C4-2B (cell line): ENCODE results near the gene RNF11.

Source experiments
- H3K27ac ChIP-seq: fragments of 450-650 bp; 2 replicates; pipeline ENCODE4 v1.5.1; 2017
- ZFX ChIP-seq: fragments of 450-650 bp; IDR thresholded peaks from 2 replicates; pipeline ENCODE4 v1.6.1; 2017
- TF ChIP-seq, protein P1 (sequence below): fragments of 450-650 bp; conservative IDR thresholded peaks from 2 replicates; pipeline ENCODE4 v1.5.1; 2017; ENCODE audit warnings: mild to moderate bottlenecking

RNF11 gene

DNA sequence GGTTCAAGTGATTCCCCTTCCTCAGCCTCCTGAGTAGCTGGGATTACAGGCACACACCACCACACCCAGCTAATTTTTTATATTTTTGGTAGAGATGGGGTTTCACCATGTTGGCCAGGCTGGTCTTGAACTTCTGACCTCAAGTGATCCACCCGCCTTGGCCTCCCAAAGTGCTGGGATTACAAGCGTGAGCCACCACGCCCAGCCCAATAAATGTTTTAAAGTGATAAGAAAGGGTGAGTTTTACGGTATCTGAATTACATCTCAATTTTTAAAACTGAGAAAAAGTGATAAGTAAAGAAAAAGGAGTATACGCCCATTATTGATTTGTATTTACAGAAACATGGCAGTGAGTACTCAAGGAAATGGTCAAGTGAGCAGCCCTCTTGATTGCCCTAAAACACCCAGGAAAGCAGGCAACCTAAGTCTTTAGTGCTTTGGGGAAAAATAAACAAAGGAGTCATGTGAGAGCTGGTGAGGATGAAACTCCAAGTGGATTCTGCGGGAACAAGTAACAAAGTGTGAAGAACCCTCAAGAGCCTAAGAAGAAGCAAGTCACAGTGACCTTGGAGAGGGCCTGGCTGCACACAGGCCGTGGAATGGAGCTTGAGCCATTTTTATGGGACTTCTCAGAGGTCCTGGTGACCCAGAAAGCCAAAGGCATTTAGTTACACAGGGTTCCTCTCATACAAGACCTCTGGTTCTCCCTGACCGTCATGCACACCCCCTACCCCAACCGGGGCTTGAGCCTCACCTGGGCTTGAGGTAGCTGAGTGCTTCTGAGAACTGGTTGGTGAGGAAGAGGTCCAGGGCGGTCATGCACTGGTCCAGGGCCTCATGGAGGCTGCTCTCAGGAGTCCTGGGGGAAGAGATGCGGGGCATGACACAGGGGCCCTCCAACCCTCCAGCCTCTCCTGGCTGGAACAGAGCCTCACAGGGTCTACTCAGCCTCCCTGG, 85.2 kb downstream of the RNF11 start:
- H3K27ac ChIP-seq: no peak overlapping the region
- no peak for TF ChIP-seq ZFX
- TF ChIP-seq, protein P1, sequence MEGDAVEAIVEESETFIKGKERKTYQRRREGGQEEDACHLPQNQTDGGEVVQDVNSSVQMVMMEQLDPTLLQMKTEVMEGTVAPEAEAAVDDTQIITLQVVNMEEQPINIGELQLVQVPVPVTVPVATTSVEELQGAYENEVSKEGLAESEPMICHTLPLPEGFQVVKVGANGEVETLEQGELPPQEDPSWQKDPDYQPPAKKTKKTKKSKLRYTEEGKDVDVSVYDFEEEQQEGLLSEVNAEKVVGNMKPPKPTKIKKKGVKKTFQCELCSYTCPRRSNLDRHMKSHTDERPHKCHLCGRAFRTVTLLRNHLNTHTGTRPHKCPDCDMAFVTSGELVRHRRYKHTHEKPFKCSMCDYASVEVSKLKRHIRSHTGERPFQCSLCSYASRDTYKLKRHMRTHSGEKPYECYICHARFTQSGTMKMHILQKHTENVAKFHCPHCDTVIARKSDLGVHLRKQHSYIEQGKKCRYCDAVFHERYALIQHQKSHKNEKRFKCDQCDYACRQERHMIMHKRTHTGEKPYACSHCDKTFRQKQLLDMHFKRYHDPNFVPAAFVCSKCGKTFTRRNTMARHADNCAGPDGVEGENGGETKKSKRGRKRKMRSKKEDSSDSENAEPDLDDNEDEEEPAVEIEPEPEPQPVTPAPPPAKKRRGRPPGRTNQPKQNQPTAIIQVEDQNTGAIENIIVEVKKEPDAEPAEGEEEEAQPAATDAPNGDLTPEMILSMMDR: no peak

DNA sequence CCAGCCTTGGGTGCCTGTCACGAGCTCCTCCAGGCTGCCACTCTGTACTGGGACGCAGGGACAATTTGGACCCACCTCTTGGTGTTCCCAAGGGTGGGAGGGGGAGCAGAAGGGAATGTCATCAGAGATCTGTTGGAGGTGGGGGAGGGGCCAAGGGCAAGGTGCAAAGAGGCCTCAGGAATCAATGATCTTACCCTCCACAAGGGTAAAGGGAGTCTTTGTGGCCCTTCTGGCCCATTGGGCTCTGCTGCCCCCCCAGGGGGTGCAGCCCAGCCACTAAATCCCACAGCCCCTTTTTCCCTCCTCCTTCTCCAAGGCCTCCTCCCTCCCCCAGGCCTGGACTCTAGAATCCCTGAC, 85.8 kb downstream of the RNF11 start:
- no peak for TF ChIP-seq ZFX
- TF ChIP-seq, protein P1: no peak
- H3K27ac ChIP-seq: no peak overlapping the region

DNA sequence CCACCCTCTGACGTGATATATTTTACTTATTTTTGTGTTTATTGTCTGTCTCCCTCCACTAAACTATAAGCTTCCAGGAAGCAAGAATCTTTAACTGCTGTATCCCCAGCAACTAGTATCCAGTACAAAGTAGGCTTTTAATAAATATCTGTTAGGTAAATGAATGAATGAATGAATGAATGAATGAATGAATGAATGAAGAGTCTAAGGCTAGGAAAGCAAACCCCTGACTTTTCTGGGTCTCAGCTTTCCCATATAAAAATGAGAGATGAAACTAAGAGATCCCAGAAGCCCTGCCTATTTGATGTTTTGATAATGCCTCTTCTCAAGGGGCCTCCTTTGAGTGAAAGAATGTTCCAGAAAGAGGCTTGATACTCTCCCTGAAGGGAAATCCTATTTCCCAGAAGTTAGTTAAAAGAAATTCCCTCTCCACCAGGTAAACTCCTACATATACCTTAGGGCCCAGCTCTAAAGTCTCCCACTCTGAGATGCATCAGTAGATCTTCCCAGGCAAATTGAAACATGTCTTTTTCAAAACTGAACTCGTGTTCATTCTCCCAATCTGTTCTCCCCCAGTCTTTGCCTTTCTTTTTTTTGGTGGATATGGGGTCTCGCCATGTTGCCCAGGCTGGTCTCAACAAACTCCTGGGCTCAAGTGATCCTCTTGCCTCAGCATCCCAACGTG, 86.5 kb downstream of the RNF11 start:
- H3K27ac ChIP-seq: no peak overlapping the region
- TF ChIP-seq, protein P1: no peak
- no peak for TF ChIP-seq ZFX
